ENCODE results near the gene PRMT1.

Gene PRMT1

DNA sequence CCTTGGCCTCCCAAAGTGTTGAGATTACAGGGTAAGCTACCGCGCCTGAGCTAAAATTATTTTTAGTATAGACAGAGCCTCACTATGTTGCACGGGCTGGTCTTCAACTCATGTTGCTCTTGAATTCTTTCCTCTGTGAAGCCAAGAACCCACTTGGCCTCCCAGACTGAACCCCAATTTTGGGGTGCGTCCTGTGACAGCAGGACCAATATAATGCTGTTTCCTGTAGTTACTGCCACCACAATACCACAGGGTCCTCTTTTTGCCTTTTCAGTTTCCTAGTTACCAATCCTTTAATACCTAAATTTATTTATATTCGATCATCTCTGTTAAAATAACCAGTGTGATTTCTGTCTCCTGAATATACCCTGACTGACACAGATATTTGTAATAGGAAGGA is 53.1 kb downstream of the PRMT1 start:
- no peak for DNase-seq

All from NCI-H1048 (cell line).